Right kidney (tissue), 1 donor: ENCODE results near the gene ORC1.

ENCODE experiments used
- DNase-seq: peaks from one replicate; pipeline ENCODE4 v3.0.0-alpha.2; 2016

Gene ORC1

GRCh38 chr1:52343979-52344378 lies 60.2 kb downstream of the ORC1 start:
- DNase-seq: no peak

GRCh38 chr1:52341655-52342260 lies 62.5 kb downstream of the ORC1 start:
- DNase-seq: no peak

GRCh38 chr1:52337439-52337838 lies 66.8 kb downstream of the ORC1 start:
- DNase-seq: no peak

GRCh38 chr1:52334906-52335528 lies 69.2 kb downstream of the ORC1 start:
- no peak for DNase-seq

- no peak for DNase-seq
These were observed 71.8 kb downstream of the ORC1 start for GRCh38 chr1:52332411-52332810.

- DNase-seq: no peak
These were observed 75.6 kb downstream of the ORC1 start for GRCh38 chr1:52328615-52329014.

GRCh38 chr1:52325786-52326185 lies 78.4 kb downstream of the ORC1 start:
- no peak for DNase-seq

- DNase-seq: no peak
These were observed 80.5 kb downstream of the ORC1 start for GRCh38 chr1:52323731-52324130.
